Measurements from ENCODE around the gene SMAD2. TPM values are rescaled to one million over a fixed set of nuclear protein-coding genes. Genes with fewer than 3 reads are reported as not detected.

Gene SMAD2
- total RNA-seq, 5 donors from 2014 or later (not counting 1 experiment from before 2014, with no cell fraction given) = 110 to 129 (median 115) TPM

- no peak overlapping the region for H3K27ac Mint-ChIP-seq
- Histone ChIP-seq H3K27ac (ENCODE audit: low read length) (no peak overlapping the region), H3K36me3 (ENCODE audit: control insufficient read depth in 2 of 2, extremely low read depth in 1 of 2, insufficient read depth in 1 of 2, low read length in 1 of 2) (no peaks in the 10 kb centered on the region), H3K9me3 (no peaks in the 10 kb centered on the region), H3K4me3 (ENCODE audit: control insufficient read depth in 1 of 2, extremely low read depth in 1 of 2, low read length in 1 of 2) (no peak overlapping the region), H3K27me3 (replicated peaks in 1 of 2; ENCODE audit: control insufficient read depth in 2 of 2, extremely low read depth in 1 of 2, insufficient read depth in 2 of 2, low read length in 1 of 2) (peaks cover 2 to 25% of the 10 kb centered on the region in 2 experiments), H3K4me1 (ENCODE audit: control insufficient read depth in 1 of 2, extremely low read depth in 1 of 2, insufficient read depth in 2 of 2, low read length in 2 of 2) (no peaks in the 10 kb centered on the region)
- H3K27me3 Mint-ChIP-seq = peaks cover 2 to 3% of the 10 kb centered on the region in 2 donors
- CTCF ChIA-PET = no interaction called here
- H3K4me3 Mint-ChIP-seq = no peak overlapping the region
- no peak for ATAC-seq (replicated peaks in 1 of 4)
- no peak for DNase-seq
- H3K4me1 Mint-ChIP-seq = no peaks in the 10 kb centered on the region
- no peaks in the 10 kb centered on the region for H3K36me3 Mint-ChIP-seq
- peaks cover 0 to 4% (median 3%) of the 10 kb centered on the region in 3 donors for H3K9me3 Mint-ChIP-seq
- POLR2A ChIA-PET = no interaction called here
- WGBS (ENCODE audit: insufficient coverage) = 67% methylated on average over 6 of the region's 6 CpGs
These were observed 129.7 kb downstream of the SMAD2 start for GRCh38 chr18:47800756-47801155.

- no peaks in the 10 kb centered on the region for H3K36me3 ChIP-seq (ENCODE audit: control insufficient read depth in 2 of 2, extremely low read depth in 1 of 2, insufficient read depth in 1 of 2, low read length in 1 of 2)
- peaks cover 3 to 7% of the 10 kb centered on the region in 2 donors for H3K27me3 Mint-ChIP-seq
- 72% methylated on average over 4 of the region's 10 CpGs for WGBS (ENCODE audit: insufficient coverage)
- H3K27me3 ChIP-seq (replicated peaks in 1 of 2; ENCODE audit: control insufficient read depth in 2 of 2, extremely low read depth in 1 of 2, insufficient read depth in 2 of 2, low read length in 1 of 2) = peaks cover 2 to 29% of the 10 kb centered on the region in 2 experiments
- ATAC-seq (replicated peaks in 1 of 4) (no peak), DNase-seq (no peak)
- H3K9me3 Mint-ChIP-seq = peaks cover 0 to 4% (median 3%) of the 10 kb centered on the region in 3 donors
- POLR2A ChIA-PET = no interaction called here
- H3K4me3 Mint-ChIP-seq = no peak overlapping the region
- no peak overlapping the region for H3K27ac ChIP-seq (ENCODE audit: low read length)
- H3K4me1 Mint-ChIP-seq = no peaks in the 10 kb centered on the region
- H3K36me3 Mint-ChIP-seq = no peaks in the 10 kb centered on the region
- no peak overlapping the region for H3K4me3 ChIP-seq (ENCODE audit: control insufficient read depth in 1 of 2, extremely low read depth in 1 of 2, low read length in 1 of 2)
- H3K9me3 ChIP-seq = no peaks in the 10 kb centered on the region
- H3K27ac Mint-ChIP-seq = no peak overlapping the region
- H3K4me1 ChIP-seq (ENCODE audit: control insufficient read depth in 1 of 2, extremely low read depth in 1 of 2, insufficient read depth in 2 of 2, low read length in 2 of 2) = no peaks in the 10 kb centered on the region
- CTCF ChIA-PET = no interaction called here
These were observed 130.2 kb downstream of the SMAD2 start for GRCh38 chr18:47800248-47800647.

GRCh38 chr18:47799376-47799775 is 131.1 kb downstream of the SMAD2 start:
- Histone ChIP-seq H3K36me3 (ENCODE audit: control insufficient read depth in 2 of 2, extremely low read depth in 1 of 2, insufficient read depth in 1 of 2, low read length in 1 of 2) (no peaks in the 10 kb centered on the region), H3K27me3 (replicated peaks in 1 of 2; ENCODE audit: control insufficient read depth in 2 of 2, extremely low read depth in 1 of 2, insufficient read depth in 2 of 2, low read length in 1 of 2) (peaks cover 2 to 29% of the 10 kb centered on the region in 2 experiments), H3K9me3 (no peaks in the 10 kb centered on the region), H3K4me3 (ENCODE audit: control insufficient read depth in 1 of 2, extremely low read depth in 1 of 2, low read length in 1 of 2) (no peak overlapping the region), H3K4me1 (ENCODE audit: control insufficient read depth in 1 of 2, extremely low read depth in 1 of 2, insufficient read depth in 2 of 2, low read length in 2 of 2) (no peaks in the 10 kb centered on the region), H3K27ac (ENCODE audit: low read length) (no peak overlapping the region)
- Mint-ChIP-seq H3K27ac (no peak overlapping the region), H3K4me1 (no peaks in the 10 kb centered on the region), H3K27me3 (peaks cover 3 to 4% of the 10 kb centered on the region in 2 donors), H3K4me3 (no peak overlapping the region), H3K36me3 (no peaks in the 10 kb centered on the region), H3K9me3 (no peaks in the 10 kb centered on the region)
- POLR2A ChIA-PET = no interaction called here
- DNase-seq (no peak), ATAC-seq (replicated peaks in 1 of 4) (no peak)
- CTCF ChIA-PET = no interaction called here
- 88% methylated on average over 6 of the region's 13 CpGs for WGBS (ENCODE audit: insufficient coverage)

GRCh38 chr18:47798366-47798765 is 132.1 kb downstream of the SMAD2 start:
- ChIA-PET POLR2A (no interaction called here), CTCF (no interaction called here)
- Mint-ChIP-seq H3K9me3 (no peaks in the 10 kb centered on the region), H3K36me3 (no peaks in the 10 kb centered on the region), H3K27me3 (peaks cover 4 to 10% of the 10 kb centered on the region in 2 donors), H3K4me1 (no peaks in the 10 kb centered on the region), H3K4me3 (no peak overlapping the region), H3K27ac (no peak overlapping the region)
- Histone ChIP-seq H3K9me3 (no peaks in the 10 kb centered on the region), H3K27ac (ENCODE audit: low read length) (no peak overlapping the region), H3K36me3 (ENCODE audit: control insufficient read depth in 2 of 2, extremely low read depth in 1 of 2, insufficient read depth in 1 of 2, low read length in 1 of 2) (no peaks in the 10 kb centered on the region), H3K4me3 (ENCODE audit: control insufficient read depth in 1 of 2, extremely low read depth in 1 of 2, low read length in 1 of 2) (no peak overlapping the region), H3K27me3 (replicated peaks in 1 of 2; ENCODE audit: control insufficient read depth in 2 of 2, extremely low read depth in 1 of 2, insufficient read depth in 2 of 2, low read length in 1 of 2) (peaks cover 2 to 35% of the 10 kb centered on the region in 2 experiments), H3K4me1 (ENCODE audit: control insufficient read depth in 1 of 2, extremely low read depth in 1 of 2, insufficient read depth in 2 of 2, low read length in 2 of 2) (no peaks in the 10 kb centered on the region)
- ATAC-seq (replicated peaks in 1 of 4) (no peak), DNase-seq (no peak)
- WGBS (ENCODE audit: insufficient coverage) = 98% methylated on average over 8 of the region's 11 CpGs

GRCh38 chr18:47797126-47797525 is 133.3 kb downstream of the SMAD2 start:
- Histone ChIP-seq H3K27ac (ENCODE audit: low read length) (no peak overlapping the region), H3K4me1 (ENCODE audit: control insufficient read depth in 1 of 2, extremely low read depth in 1 of 2, insufficient read depth in 2 of 2, low read length in 2 of 2) (no peaks in the 10 kb centered on the region), H3K9me3 (no peaks in the 10 kb centered on the region), H3K4me3 (ENCODE audit: control insufficient read depth in 1 of 2, extremely low read depth in 1 of 2, low read length in 1 of 2) (no peak overlapping the region), H3K27me3 (replicated peaks in 1 of 2; ENCODE audit: control insufficient read depth in 2 of 2, extremely low read depth in 1 of 2, insufficient read depth in 2 of 2, low read length in 1 of 2) (peaks cover 0 to 35% of the 10 kb centered on the region in 2 experiments), H3K36me3 (ENCODE audit: control insufficient read depth in 2 of 2, extremely low read depth in 1 of 2, insufficient read depth in 1 of 2, low read length in 1 of 2) (no peaks in the 10 kb centered on the region)
- CTCF ChIA-PET = no interaction called here
- H3K27ac Mint-ChIP-seq = no peak overlapping the region
- H3K27me3 Mint-ChIP-seq = peaks cover 4 to 10% of the 10 kb centered on the region in 2 donors
- no peaks in the 10 kb centered on the region for H3K4me1 Mint-ChIP-seq
- no peak for DNase-seq
- POLR2A ChIA-PET = no interaction called here
- 75% methylated on average over 3 of the region's 5 CpGs for WGBS (ENCODE audit: insufficient coverage)
- H3K9me3 Mint-ChIP-seq = no peaks in the 10 kb centered on the region
- H3K36me3 Mint-ChIP-seq = no peaks in the 10 kb centered on the region
- H3K4me3 Mint-ChIP-seq = no peak overlapping the region
- ATAC-seq (replicated peaks in 1 of 4) = no peak

- H3K4me1 Mint-ChIP-seq = no peaks in the 10 kb centered on the region
- POLR2A ChIA-PET = no interaction called here
- ATAC-seq (replicated peaks in 1 of 4) = no peak
- no peaks in the 10 kb centered on the region for H3K36me3 Mint-ChIP-seq
- CTCF ChIA-PET = no interaction called here
- no peaks in the 10 kb centered on the region for H3K9me3 Mint-ChIP-seq
- no peaks in the 10 kb centered on the region for H3K36me3 ChIP-seq (ENCODE audit: control insufficient read depth in 2 of 2, extremely low read depth in 1 of 2, insufficient read depth in 1 of 2, low read length in 1 of 2)
- H3K27ac ChIP-seq (ENCODE audit: low read length) = no peak overlapping the region
- DNase-seq = no peak
- H3K9me3 ChIP-seq = no peaks in the 10 kb centered on the region
- no peaks in the 10 kb centered on the region for H3K4me1 ChIP-seq (ENCODE audit: control insufficient read depth in 1 of 2, extremely low read depth in 1 of 2, insufficient read depth in 2 of 2, low read length in 2 of 2)
- peaks cover 4 to 11% of the 10 kb centered on the region in 2 donors for H3K27me3 Mint-ChIP-seq
- no peak overlapping the region for H3K4me3 Mint-ChIP-seq
- WGBS (ENCODE audit: insufficient coverage) = 33% methylated on average over 4 of the region's 7 CpGs
- H3K27ac Mint-ChIP-seq = no peak overlapping the region
- peaks cover 0 to 25% of the 10 kb centered on the region in 2 experiments for H3K27me3 ChIP-seq (replicated peaks in 1 of 2; ENCODE audit: control insufficient read depth in 2 of 2, extremely low read depth in 1 of 2, insufficient read depth in 2 of 2, low read length in 1 of 2)
- no peak overlapping the region for H3K4me3 ChIP-seq (ENCODE audit: control insufficient read depth in 1 of 2, extremely low read depth in 1 of 2, low read length in 1 of 2)
These were observed 135.0 kb downstream of the SMAD2 start for GRCh38 chr18:47795434-47795814.
